Cardiac muscle cell (in vitro differentiated cells and primary cell): Measurements from ENCODE around the gene SLC24A4. TPM values are rescaled to one million over a fixed set of nuclear protein-coding genes. Genes with fewer than 3 reads are reported as not detected.

Experiments used
- polyA plus RNA-seq: library from polyadenylated mRNA; unstranded; fragments of >200 nt; fragmentation: Nextera tagmentation; extraction: Ambion mirVana; gene quantifications from 2 replicates; pipeline ENCODE4 v1.2.1, GENCODE V29; 2016
- total RNA-seq: library from RNA; depleted of rRNA; stranded (reverse); fragments of >200 nt; gene quantifications from 2 replicates; pipeline ENCODE4 v1.2.3, GENCODE V29; 2016

SLC24A4 gene
- total and polyA plus RNA-seq, 2 experiments from 2014 or later, result 0.07 to 0.09 TPM

Other genes with a start within 250 kb of the SLC24A4 start
- gene ATXN3, start 216.6 kb upstream of the SLC24A4 start, total RNA-seq, result 23.7 and 41.1 TPM in 2 replicates
- gene ATXN3, start 216.6 kb upstream of the SLC24A4 start, polyA plus RNA-seq, result 26.3 and 27.9 TPM in 2 replicates
- 154 and 223 TPM in 2 replicates for gene NDUFB1, start 201.5 kb upstream of the SLC24A4 start, total RNA-seq
- gene NDUFB1, start 201.5 kb upstream of the SLC24A4 start, polyA plus RNA-seq, result 458 and 613 TPM in 2 replicates
- 55.2 and 63.6 TPM in 2 replicates for gene CPSF2, start 201.2 kb upstream of the SLC24A4 start, total RNA-seq
- 27.6 and 35.2 TPM in 2 replicates for gene CPSF2, start 201.2 kb upstream of the SLC24A4 start, polyA plus RNA-seq
- gene RIN3, start 190.6 kb downstream of the SLC24A4 start, total RNA-seq, result 0.81 and 5.4 TPM in 2 replicates
- 3.5 and 5.5 TPM in 2 replicates for gene RIN3, start 190.6 kb downstream of the SLC24A4 start, polyA plus RNA-seq